GM19099 (cell line): ENCODE results near the gene FGF10.

Source experiments
- POLR2A ChIP-seq: IDR thresholded peaks from 3 replicates; pipeline ENCODE4 v1.6.1; 2011; ENCODE audit warnings: low read depth; ENCODE audit not compliant: insufficient read length; ENCODE audit errors: extremely low read depth

FGF10 gene

DNA sequence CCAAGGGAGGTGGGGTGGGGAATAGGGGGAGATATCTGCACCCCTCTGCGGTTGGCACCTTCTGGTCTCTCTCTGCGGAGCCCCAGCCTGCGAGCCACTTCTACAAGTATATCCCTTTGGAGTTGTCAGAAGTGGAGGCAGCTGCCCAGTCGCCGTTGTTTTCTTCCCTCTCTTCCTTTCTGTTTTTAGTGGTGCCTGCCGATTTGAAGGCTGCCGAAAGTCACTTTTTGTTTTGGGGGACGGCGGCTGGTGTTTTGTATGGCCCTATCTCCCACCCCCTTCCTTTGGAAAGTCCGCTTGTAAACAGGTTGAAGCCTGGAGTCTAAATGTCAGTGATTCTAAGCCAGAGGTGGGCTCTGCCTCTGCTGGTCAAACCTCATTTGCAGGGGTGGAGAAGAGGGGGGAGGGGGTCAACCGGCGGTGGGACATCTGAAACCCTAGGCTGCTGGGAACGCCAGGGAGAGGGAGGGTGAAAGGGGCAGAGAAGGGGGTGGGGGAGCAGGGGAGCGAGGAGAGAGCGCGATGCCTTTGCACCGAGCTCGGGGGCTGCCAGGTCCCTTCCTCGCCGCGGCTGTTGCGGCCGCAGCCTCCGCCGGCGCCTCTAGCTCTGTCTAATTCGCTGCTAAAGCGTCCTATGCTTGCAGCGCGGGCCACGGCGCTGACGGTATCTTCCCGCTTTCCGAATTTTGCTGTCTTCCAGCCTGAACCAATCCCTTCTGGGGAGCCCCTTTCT is at the start of gene FGF10:
Gene FGF10, minus strand, starts transcription at position 331 of the 733 bp plus-strand sequence. CDS start 738 bp downstream, outside the sequence.
- no peak for TF ChIP-seq POLR2A

DNA sequence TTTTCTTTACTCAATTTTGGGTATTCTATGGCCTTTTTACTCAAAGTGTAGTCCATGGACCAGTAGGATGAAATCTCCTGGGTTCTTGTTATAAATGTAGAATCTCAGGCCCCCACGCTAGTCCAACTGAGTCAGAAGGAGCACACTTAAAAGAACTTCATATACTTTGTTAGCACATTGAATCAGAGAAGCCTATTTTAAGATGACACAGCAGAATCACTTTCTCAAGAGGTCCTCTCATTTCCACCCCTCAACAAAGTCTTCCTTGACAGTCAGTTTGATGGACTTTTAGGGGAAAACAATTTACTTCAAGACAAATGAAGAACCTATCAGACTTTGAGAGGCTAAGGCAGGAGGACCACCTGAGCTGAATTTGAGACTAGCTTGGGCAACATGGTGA is 37.7 kb upstream of the FGF10 start:
- TF ChIP-seq POLR2A: no peak

- no peak for TF ChIP-seq POLR2A
Measured at GRCh38 chr5:44412286-44412685, 23.1 kb upstream of the FGF10 start.

GRCh38 chr5:44402084-44402483 is 12.9 kb upstream of the FGF10 start:
- no peak for TF ChIP-seq POLR2A

DNA sequence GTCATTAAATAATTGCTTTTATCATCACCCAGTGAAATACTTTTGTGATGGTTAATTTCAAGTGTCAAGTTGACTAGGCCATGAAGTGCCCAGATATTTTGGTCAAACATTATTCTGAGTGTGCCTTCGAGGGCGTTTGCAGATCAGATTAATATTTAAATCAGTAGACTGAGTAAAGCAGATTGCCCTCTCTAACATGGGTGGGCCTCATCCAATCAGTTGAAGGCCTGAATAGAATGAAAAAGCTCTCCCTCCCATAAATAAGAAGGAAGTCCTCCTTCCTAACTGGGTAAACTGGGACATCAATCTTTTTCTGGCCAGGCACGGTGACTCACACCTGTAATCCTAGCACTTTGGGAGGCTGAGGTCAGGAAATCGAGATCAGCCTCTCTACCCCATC is 12.4 kb upstream of the FGF10 start:
- TF ChIP-seq POLR2A: no peak

- TF ChIP-seq POLR2A: no peak
Measured at GRCh38 chr5:44398382-44398781, 9.2 kb upstream of the FGF10 start.

DNA sequence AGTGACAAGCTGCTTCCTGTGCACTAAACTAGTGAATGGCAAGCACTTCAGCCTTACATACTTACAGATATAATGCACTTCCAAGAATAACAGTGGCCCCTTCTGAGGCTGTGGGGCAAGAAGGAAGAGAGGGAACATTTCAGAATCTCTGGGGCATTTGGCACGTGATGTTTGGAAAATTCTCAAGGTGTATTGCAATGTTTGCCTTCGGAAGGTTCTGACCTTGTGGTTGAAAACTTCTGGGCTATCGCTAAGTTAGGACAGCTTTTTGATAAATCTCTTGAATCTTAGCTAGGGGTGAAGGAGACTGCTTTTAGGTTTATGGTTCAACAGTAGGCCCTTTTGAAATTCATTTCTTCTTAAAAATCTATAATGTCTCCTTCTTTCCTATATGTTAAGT is 7.1 kb upstream of the FGF10 start:
- no peak for TF ChIP-seq POLR2A

DNA sequence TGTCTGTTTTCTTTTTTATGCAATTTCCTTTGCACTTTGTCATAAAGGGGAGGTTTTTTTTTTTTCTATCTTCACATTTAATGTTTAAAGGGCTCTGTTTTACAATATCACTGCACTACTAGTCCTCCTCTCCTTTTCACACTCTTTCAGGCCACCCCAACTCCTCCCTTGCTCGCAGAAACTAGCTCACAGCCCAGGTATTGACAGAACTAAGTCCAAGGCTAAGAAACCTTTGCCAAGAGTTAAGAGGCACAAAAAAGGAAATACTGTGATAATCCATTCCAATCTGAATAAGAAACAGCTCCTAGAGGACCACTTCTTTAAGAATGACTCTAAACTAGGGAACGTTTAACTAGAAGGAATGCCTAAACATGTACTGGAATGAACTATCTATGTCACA is 1.1 kb upstream of the FGF10 start:
- no peak for TF ChIP-seq POLR2A

GRCh38 chr5:44389823-44390143 is 563 bp upstream of the FGF10 start:
- TF ChIP-seq POLR2A: no peak

GRCh38 chr5:44388321-44389089 is 715 bp downstream of the FGF10 start:
- TF ChIP-seq POLR2A: no peak

- no peak for TF ChIP-seq POLR2A
Measured at GRCh38 chr5:44387921-44388320, 1.3 kb downstream of the FGF10 start.

DNA sequence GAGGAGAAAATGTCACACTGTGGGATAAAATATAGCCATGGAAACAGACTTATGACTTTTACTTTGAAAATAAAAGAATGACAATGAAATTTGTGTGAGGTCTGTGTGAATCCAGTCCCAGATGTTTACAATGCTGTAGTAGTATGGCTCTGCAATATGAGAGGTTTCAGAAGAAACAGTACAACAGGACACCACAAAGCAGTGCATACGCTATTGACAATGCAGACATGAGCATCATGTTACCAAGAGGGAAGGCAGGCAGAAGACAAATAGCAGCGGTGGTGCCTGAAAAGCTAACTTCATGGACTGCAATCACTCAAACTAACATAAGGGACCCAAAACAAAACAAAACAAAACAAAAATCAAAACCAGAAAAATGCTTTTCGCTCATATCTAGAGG is 1.8 kb downstream of the FGF10 start:
- TF ChIP-seq POLR2A: no peak

- TF ChIP-seq POLR2A: no peak
Measured at GRCh38 chr5:44385291-44385900, 3.8 kb downstream of the FGF10 start.

DNA sequence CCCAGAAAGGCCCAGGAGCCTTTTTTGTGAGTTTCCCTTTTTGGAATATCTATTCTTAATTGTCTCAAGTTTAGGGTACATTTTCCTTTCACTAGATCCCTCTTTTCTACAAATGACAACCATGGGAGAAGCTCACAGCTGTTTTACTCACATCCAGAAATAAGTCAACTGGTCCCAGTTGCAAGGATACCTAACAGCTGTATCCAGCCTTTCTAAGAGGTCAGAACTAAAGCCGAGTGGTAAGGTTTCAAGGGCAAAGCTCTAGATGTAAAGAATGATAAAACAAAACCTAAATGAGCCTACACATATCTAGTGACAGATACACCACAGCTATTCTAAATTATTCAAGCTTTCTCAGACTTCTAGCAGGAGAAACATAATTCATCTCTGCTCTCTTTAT is 4.4 kb downstream of the FGF10 start:
- TF ChIP-seq POLR2A: no peak

DNA sequence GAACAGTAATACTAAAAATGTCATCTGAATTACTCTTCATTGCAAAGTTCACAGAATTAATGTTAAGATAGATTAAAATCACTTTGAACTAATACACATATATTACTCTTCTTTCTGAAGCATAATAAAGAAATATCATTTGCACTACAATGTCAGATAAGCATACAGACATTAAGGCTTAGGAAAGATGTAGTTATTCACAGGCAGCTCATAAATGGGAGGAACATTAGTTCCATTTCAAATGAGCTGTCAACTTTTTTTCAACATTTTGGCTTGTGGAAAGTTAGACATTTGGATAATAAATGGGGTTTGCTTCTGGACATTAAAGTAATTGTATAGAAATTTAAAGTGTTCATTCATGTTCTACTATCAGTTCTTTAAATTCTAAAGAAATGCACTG is 6.3 kb downstream of the FGF10 start:
- no peak for TF ChIP-seq POLR2A

DNA sequence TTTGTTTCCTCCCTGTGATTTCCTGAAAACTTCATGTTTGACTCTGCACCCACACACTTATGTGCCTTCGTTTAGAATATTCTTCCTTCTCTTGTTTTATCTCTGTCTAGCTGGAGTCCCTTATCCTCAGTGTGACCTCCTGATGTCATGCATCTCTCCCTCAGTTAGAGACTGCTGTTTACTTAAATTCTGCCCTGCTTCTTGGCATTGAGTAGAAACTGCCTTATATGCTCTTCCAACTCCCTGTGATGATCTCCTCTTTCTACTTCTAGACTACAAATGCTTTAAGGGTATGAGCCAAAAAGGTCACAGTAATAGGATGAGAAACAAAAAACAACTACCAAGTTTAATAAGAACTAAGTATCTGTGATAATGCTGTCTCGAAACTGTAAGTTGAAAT is 12.2 kb downstream of the FGF10 start:
- no peak for TF ChIP-seq POLR2A
